Keratinocyte (primary cell): ENCODE data around the gene FABP6. TPM values are rescaled to one million over a fixed set of nuclear protein-coding genes. Genes with fewer than 3 reads are reported as not detected.

Experiments
- DNase-seq: peaks from one replicate; pipeline ENCODE4 v3.0.0-alpha.2; 2011; ENCODE audit warnings: low read depth, missing footprints, low spot score
- FAIRE-seq: peaks from 2 replicates; lab custom pipeline; 2011; peaks lifted over from hg19 to GRCh38; lab: Jason Lieb, UNC
- H2AFZ ChIP-seq: 2 replicates; pipeline ENCODE4 v1.6.0; 2012; ENCODE audit warnings: low read length, control low read depth, inconsistent platforms; ENCODE audit not compliant: control insufficient read depth
- H3K27ac ChIP-seq: 2 replicates; pipeline ENCODE4 v1.5.1; 2011; ENCODE audit warnings: low read length; ENCODE audit not compliant: control insufficient read depth, insufficient read depth
- H3K27me3 ChIP-seq: 3 replicates; pipeline ENCODE4 v1.6.0; 2011; ENCODE audit warnings: low read length; ENCODE audit not compliant: control insufficient read depth, insufficient read depth; ENCODE audit errors: extremely low read depth
- H3K36me3 ChIP-seq, 2 experiments: 2 replicates in 1 of 2; 3 replicates in 1 of 2; pipeline ENCODE4 v1.5.1; 2011; ENCODE audit warnings: low read length in 2 of 2, mild to moderate bottlenecking in 1 of 2; ENCODE audit not compliant: control insufficient read depth in 2 of 2, insufficient read depth in 2 of 2; ENCODE audit errors: extremely low read depth in 1 of 2
- H3K4me1 ChIP-seq: 3 replicates; pipeline ENCODE4 v1.5.1; 2011; ENCODE audit warnings: low read length; ENCODE audit not compliant: control insufficient read depth, insufficient read depth; ENCODE audit errors: extremely low read depth
- H3K4me2 ChIP-seq: 3 replicates; pipeline ENCODE4 v1.6.0; 2011; ENCODE audit warnings: low read depth, low read length; ENCODE audit not compliant: control insufficient read depth, insufficient read depth; ENCODE audit errors: extremely low read depth
- H3K4me3 ChIP-seq, 3 experiments: fragments of 200-600 bp in 1 of 3; sonication (generic) in 1 of 3; 2 replicates in 2 of 3; 3 replicates in 1 of 3; pipeline ENCODE4 v1.5.1; 2011 to 2016; ENCODE audit warnings: low read length in 3 of 3, mild to moderate bottlenecking in 3 of 3, control low read depth in 2 of 3, inconsistent platforms in 1 of 3, low read depth in 1 of 3, mixed read lengths in 1 of 3, mixed run types in 1 of 3, moderate library complexity in 1 of 3; ENCODE audit not compliant: control insufficient read depth in 2 of 3, insufficient read depth in 2 of 3; ENCODE audit errors: extremely low read depth in 1 of 3
- H3K79me2 ChIP-seq: 2 replicates; pipeline ENCODE4 v1.6.0; 2012; ENCODE audit warnings: low read length; ENCODE audit not compliant: control insufficient read depth, insufficient read depth
- H3K9ac ChIP-seq: 3 replicates; pipeline ENCODE4 v1.6.0; 2011; ENCODE audit warnings: low read length; ENCODE audit not compliant: control insufficient read depth, insufficient read depth; ENCODE audit errors: extremely low read depth
- H3K9me1 ChIP-seq: 3 replicates; pipeline ENCODE4 v1.6.0; 2011; ENCODE audit warnings: low read length; ENCODE audit not compliant: control insufficient read depth, insufficient read depth; ENCODE audit errors: extremely low read depth
- H3K9me3 ChIP-seq: 2 replicates; pipeline ENCODE4 v1.5.1; 2012; ENCODE audit warnings: low read depth, low read length; ENCODE audit not compliant: control insufficient read depth
- H4K20me1 ChIP-seq: 3 replicates; pipeline ENCODE4 v1.6.0; 2011; ENCODE audit warnings: low read length; ENCODE audit not compliant: control insufficient read depth, insufficient read depth; ENCODE audit errors: extremely low read depth
- CTCF ChIP-seq, 3 experiments: IDR thresholded peaks in 1 of 3; conservative IDR thresholded peaks in 1 of 3; optimal IDR thresholded peaks in 1 of 3; 2 replicates in 2 of 3; 3 replicates in 1 of 3; pipeline versions ENCODE3 to v1.5.1; 2011; ENCODE audit warnings: low read length in 3 of 3, mild to moderate bottlenecking in 3 of 3, moderate library complexity in 2 of 3, control low read depth in 1 of 3, inconsistent platforms in 1 of 3; ENCODE audit not compliant: insufficient read depth in 2 of 3; ENCODE audit errors: extremely low read depth in 1 of 3
- EZH2 ChIP-seq: IDR thresholded peaks from one replicate; pipeline ENCODE4 v1.6.1; 2012; ENCODE audit warnings: inconsistent platforms, mild to moderate bottlenecking, low read length, moderate library complexity
- dilution Hi-C: fragments of 300-500 bp; cut with MboI; formaldehyde crosslinking; loops from one replicate; pipeline ENCODE4 v1.7.0; 2020; ENCODE audit warnings: low sequenced_read_pairs; ENCODE audit not compliant: extremely low pct_ligation_motif_present
- polyA plus RNA-seq, 5 experiments: library from polyadenylated mRNA; depleted of rRNA in 3 of 5; stranded (reverse) in 3 of 5; stranded (forward) in 1 of 5; unstranded in 1 of 5; fragments of >200 nt; gene quantifications; 1 replicate in 1 of 5; 2 replicates in 3 of 5; 3 replicates in 1 of 5; pipeline versions ENCODE4 v1.2.1 to v1.2.3, GENCODE V29; 2011 to 2012; ENCODE audit warnings: missing spikeins in 2 of 5, low read depth in 1 of 5, low replicate concordance in 1 of 5

FABP6 gene
- polyA plus RNA-seq, 1 donor (not counting 4 experiments of a cell fraction or from before 2014, with no cell fraction given): 0.25 TPM

- Histone ChIP-seq H3K9ac (no peak overlapping the region), H3K27me3 (no peaks in the 10 kb centered on the region), H3K9me3 (no peaks in the 10 kb centered on the region), H3K79me2 (no peaks in the 10 kb centered on the region), H3K36me3 (no peaks in the 10 kb centered on the region), H3K4me3 (no peak overlapping the region), H3K4me1 (no peaks in the 10 kb centered on the region), H3K27ac (no peak overlapping the region), H4K20me1 (no peaks in the 10 kb centered on the region), H3K9me1 (no peaks in the 10 kb centered on the region), H2AFZ (no peak overlapping the region), H3K4me2 (no peak overlapping the region)
- no peak for DNase-seq
- no peak for TF ChIP-seq EZH2
- TF ChIP-seq CTCF (optimal IDR thresholded peaks at IDR 0.05 in 1 of 3, IDR thresholded peaks at IDR 0.05 in 1 of 3, conservative IDR thresholded peaks at IDR 0.05 in 1 of 3; ENCODE audit: extremely low read depth in 1 of 3, insufficient read depth in 2 of 3, low read length in 3 of 3): no peak
- dilution Hi-C loops: no loop called here
- FAIRE-seq: no peak
Observed at GRCh38 chr5:160197341-160198144, 31.8 kb upstream of the FABP6 start.

GRCh38 chr5:160198146-160198545 lies 31.2 kb upstream of the FABP6 start:
- no peak for FAIRE-seq
- dilution Hi-C loops: no loop called here
- Histone ChIP-seq H3K4me3 (no peak overlapping the region), H3K9me1 (no peaks in the 10 kb centered on the region), H4K20me1 (no peaks in the 10 kb centered on the region), H2AFZ (no peak overlapping the region), H3K4me2 (no peak overlapping the region), H3K4me1 (no peaks in the 10 kb centered on the region), H3K9ac (no peak overlapping the region), H3K9me3 (no peaks in the 10 kb centered on the region), H3K36me3 (no peaks in the 10 kb centered on the region), H3K27me3 (no peaks in the 10 kb centered on the region), H3K79me2 (no peaks in the 10 kb centered on the region), H3K27ac (no peak overlapping the region)
- no peak for DNase-seq
- no peak for TF ChIP-seq CTCF (optimal IDR thresholded peaks at IDR 0.05 in 1 of 3, IDR thresholded peaks at IDR 0.05 in 1 of 3, conservative IDR thresholded peaks at IDR 0.05 in 1 of 3; ENCODE audit: extremely low read depth in 1 of 3, insufficient read depth in 2 of 3, low read length in 3 of 3)
- no peak for TF ChIP-seq EZH2
